HG03442 (cell line): ENCODE data around the gene MCU.

Experiments
- ATAC-seq: cut with Tn5 transposase; IDR thresholded peaks from one replicate; pipeline ENCODE4 v1.9.1; 2021; ENCODE audit warnings: mild to moderate bottlenecking, moderate library complexity; ENCODE audit not compliant: unreplicated experiment

Gene MCU

GRCh38 chr10:72935361-72935760 lies 243.4 kb downstream of the MCU start:
- ATAC-seq = no peak
